ENCODE measurements around the gene MCC.

- no peak for TF ChIP-seq CTCF (IDR thresholded peaks at IDR 0.05)
- TF ChIP-seq EZH2 (IDR thresholded peaks at IDR 0.05), result no peak
- no peak for TF ChIP-seq EZH2phosphoT487 (IDR thresholded peaks at IDR 0.05)
Measured at GRCh38 chr5:113181409-113181808, 306.8 kb downstream of the MCC start.
